Activated T-cell treated with anti-CD3 and anti-CD28 coated beads for 48 hours (primary cell): ENCODE measurements around the gene SNAI1.
"Not testable (repeated sequence)": the region's sequence is repeated elsewhere in the genome, so short reads cannot be mapped to it uniquely, and the experiment has no call there.

Experiments used
- DNase-seq: peaks from one replicate; pipeline ENCODE4 v3.0.0-alpha.2; 2020; ENCODE audit warnings: low read depth

The SNAI1 gene

DNA sequence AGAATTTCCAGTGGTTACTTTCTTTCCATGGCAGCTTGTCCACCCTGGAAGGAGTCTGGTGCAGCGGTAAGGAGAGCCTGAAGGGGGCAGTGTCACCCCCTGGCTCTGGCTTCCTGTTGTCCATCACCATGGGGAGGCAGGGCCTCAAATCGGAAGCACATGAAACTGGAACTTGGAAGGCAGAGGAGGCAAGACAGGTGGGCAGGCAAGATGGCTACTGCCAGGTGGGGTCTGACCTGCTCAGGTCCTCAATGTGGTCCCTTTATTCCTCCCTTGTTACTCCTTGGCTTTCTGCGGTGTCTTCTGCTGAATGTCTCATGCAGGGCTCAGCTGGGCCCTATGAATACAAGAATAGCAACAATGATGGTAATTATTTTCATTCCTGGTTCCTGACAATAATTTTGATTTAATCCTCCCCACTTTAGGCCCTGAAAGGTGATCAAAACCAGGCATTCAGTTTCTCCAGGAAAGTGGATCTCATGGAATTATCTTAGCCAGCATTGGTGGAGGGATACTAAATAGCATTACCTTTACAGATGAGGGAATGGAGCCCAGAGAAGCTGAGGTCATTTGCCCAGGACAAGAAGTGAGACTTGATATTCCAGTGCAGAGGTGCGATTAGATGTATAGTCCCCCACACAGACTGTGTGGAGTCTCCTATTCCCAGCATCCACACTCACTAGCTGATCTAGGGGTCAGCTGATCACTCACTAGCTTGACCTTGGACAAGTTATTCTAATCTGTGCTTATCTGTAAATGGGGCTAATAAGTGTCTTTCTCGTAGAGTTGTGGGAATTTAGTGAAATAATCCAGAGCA, 17.6 kb upstream of the SNAI1 start:
- DNase-seq: peak; percentile 25

DNA sequence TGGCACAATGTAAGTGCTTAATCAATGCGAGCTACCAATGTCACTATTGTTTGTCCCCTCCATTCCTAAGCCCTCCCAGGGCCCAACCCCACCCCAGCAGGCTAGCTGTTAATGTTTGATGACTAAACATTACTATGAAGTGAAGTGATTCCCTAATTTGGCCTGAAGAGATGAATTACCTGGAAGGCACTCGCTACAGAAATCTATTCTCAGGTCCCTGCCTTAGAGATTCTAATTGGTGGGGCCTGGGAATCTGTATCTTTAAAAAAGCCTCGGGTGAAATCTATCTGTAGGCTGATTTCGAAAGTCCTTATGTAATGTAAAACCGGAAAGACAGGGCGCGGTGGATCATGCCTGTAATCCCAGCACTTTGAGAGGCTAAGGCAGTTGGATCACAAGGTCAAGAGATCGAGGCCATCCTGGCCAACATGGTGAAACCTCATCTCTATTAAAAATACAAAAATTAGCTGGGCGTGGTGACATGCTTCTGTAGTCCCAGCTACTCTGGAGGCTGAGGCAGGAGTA, 16.9 kb upstream of the SNAI1 start:
- no peak for DNase-seq

- no peak for DNase-seq
Observed at GRCh38 chr20:49966861-49967260, 15.9 kb upstream of the SNAI1 start.

GRCh38 chr20:49969234-49969633, 13.5 kb upstream of the SNAI1 start:
- no peak for DNase-seq

DNA sequence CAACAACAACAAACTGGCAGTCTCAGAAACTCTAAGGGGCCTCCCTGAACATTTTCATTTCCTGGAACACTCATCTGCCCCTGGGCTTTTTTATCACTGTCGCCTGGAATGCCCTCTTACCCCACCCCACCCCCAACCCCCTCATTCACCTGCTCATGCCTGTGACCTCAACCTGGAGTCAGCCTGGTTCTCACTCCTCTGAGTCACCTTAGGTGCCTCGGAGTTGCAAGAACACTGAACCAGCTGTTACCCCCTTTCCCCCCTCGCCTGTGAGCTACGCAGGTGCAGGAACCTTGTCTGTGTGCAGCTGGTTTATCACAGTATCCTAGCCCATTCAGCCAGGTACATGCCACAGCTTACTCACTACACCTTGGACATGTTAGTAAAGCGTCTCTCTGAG, 12.8 kb upstream of the SNAI1 start:
- DNase-seq: no peak

- DNase-seq: no peak
Observed at GRCh38 chr20:49970498-49970897, 12.3 kb upstream of the SNAI1 start.

GRCh38 chr20:49973981-49974380, 8.8 kb upstream of the SNAI1 start:
- DNase-seq: no peak

GRCh38 chr20:49976542-49976941, 6.2 kb upstream of the SNAI1 start:
- no peak for DNase-seq

GRCh38 chr20:49977740-49978139, 5.0 kb upstream of the SNAI1 start:
- not testable (repeated sequence) for DNase-seq

DNA sequence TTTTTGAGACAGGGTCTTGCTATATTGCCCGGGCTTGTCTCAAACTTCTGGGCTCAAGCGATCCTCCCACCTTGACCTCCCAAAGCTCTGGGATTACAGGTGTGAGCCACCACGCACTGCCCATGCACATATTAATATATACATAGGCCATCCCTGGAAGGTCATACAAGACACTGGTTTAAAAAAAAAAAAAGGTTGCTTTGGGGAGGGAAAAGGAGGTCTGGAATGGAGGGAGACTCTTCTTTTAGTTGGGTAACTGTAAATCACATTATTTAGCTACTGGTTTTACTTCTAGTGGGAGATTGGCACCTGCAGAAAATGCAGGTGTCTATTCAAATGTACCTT, 4.1 kb upstream of the SNAI1 start:
- no peak for DNase-seq

- peak; percentile 61 for DNase-seq
Observed at GRCh38 chr20:49979030-49979832, 3.5 kb upstream of the SNAI1 start.

DNA sequence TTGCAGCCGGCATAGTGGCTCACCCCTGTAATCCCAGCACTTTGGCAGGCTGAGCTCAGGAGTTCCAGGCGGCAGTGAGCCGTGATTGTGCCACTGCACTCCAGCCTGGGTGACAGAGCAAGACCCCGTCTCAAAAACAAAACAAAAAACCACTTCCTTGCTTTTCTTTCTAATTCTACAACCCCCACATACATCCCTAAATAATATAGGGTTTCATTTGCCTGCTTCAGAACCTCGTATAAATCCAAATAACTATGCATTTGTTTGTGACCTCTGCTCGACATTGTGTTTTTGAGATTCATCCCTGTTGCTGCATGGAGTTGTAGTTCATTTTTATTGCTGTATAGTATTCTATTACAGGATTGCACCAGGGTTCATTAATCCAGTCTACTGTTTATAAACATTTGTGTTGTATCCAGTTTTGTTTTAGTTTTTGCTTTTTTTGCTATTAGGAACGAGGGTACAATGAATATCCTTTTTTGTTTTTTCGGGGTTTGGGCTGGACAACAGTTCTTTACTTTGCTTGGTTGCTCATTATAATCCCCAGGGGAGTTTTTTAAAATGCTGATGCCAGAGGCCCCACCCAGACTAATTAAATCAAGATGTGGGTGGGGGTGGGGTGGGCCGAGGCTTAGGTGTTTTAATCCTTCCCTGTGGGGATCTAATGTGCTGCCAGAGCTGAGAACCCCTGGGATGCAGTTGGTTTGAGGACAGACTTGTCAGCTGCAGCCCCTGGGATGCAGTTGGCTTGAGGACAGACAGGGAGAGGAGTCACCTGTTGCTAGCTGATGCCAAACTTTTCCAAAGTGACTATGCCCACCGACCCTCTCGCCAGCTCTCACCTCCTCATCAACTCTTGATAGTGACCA, 2.4 kb upstream of the SNAI1 start:
- DNase-seq: no peak

- no peak for DNase-seq
Observed at GRCh38 chr20:49981218-49982071, 1.3 kb upstream of the SNAI1 start.

GRCh38 chr20:49982072-49982345, 771 bp upstream of the SNAI1 start:
- no peak for DNase-seq

GRCh38 chr20:49983123-49983847, 505 bp downstream of the SNAI1 start:
- no peak for DNase-seq

DNA sequence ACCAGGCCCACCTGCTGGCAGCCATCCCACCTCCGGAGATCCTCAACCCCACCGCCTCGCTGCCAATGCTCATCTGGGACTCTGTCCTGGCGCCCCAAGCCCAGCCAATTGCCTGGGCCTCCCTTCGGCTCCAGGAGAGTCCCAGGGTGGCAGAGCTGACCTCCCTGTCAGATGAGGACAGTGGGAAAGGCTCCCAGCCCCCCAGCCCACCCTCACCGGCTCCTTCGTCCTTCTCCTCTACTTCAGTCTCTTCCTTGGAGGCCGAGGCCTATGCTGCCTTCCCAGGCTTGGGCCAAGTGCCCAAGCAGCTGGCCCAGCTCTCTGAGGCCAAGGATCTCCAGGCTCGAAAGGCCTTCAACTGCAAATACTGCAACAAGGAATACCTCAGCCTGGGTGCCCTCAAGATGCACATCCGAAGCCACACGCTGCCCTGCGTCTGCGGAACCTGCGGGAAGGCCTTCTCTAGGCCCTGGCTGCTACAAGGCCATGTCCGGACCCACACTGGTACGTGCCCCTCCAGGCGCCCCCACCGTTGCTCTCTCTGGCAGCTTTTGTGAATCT, 1.1 kb downstream of the SNAI1 start:
- no peak for DNase-seq

DNA sequence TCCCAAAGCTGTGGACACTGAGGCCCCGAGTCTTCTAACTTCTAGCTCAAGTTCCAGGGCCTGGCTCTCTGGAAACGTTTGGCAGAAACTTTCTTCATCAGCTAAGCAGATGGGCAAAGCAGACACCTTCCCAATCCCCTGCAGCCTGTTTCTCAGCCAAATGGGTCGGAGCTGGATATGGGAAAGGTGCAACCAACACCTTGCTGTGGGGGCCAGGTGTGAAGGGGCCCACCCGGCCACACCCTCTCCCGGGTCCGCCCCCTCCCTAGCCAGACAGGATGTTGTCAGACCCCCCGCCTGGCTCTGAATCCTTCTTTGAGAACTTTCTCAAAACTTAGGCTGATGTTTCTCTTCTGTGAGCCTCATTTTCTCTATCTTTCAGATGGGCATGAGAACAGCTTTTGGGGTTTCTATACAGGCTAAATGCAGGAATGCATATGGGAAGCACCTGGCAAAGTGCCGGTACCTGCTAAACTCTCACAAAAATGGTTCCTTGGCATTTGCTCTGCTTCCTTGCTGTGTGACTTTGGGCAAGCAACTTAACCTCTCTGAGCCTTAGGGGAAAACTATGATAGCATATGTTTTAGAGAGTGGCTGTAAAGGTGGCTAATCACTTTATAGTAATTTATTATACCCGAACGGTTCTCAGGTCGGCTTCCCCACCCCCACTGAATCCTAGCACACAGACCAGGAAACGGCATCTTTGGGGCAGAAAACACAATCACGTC, 1.8 kb downstream of the SNAI1 start:
- DNase-seq: no peak

DNA sequence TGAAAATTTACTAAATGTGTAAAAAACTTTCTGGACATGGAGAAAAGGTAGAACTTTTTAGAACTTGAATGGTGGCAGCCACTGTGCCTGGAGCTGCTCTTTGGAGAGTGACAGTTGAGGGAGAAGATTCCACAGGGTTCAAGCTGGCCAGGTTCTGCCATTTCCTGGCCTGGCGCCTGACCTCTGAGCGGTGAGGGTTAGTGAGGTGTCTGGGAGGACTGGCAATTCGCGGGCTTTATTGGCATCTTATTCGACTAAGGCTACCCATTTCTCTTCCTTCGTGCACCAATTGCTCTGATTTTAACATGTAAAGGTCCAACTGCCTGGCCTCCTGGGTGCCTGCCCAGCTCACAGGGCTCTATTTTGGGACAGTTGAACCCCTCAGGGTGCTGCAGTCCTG, 2.4 kb downstream of the SNAI1 start:
- DNase-seq: no peak

GRCh38 chr20:49985617-49986016, 2.8 kb downstream of the SNAI1 start:
- DNase-seq: no peak

GRCh38 chr20:49986049-49986448, 3.3 kb downstream of the SNAI1 start:
- no peak for DNase-seq
